HG02870 (cell line): ENCODE measurements around the gene HPN.
"Not testable (repeated sequence)": the region's sequence is repeated elsewhere in the genome, so short reads cannot be mapped to it uniquely, and the experiment has no call there.

Experiments
- ATAC-seq: cut with Tn5 transposase; IDR thresholded peaks from one replicate; pipeline ENCODE4 v1.9.1; 2021; ENCODE audit warnings: mild to moderate bottlenecking, moderate library complexity; ENCODE audit not compliant: unreplicated experiment

Gene HPN

DNA sequence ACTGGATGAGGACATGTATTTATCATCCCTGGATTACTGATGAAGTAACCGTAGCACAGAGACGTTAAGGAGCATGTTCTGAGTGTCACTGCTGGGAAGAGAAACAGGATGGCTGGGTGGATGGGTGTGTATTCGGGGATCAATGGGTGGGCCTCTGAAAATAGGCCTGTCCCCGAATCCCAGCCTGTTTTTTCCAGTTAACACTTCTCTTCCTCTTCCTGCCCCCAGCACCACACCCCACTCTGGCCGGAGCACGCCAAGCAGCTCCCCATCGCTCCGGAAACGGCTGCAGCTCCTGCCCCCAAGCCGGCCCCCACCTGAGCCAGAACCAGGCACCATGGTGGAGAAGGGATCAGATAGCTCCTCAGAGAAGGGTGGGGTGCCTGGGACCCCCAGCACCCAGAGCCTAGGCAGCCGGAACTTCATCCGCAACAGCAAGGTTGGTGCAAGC lies 32.6 kb upstream of the HPN start:
- ATAC-seq: no peak

DNA sequence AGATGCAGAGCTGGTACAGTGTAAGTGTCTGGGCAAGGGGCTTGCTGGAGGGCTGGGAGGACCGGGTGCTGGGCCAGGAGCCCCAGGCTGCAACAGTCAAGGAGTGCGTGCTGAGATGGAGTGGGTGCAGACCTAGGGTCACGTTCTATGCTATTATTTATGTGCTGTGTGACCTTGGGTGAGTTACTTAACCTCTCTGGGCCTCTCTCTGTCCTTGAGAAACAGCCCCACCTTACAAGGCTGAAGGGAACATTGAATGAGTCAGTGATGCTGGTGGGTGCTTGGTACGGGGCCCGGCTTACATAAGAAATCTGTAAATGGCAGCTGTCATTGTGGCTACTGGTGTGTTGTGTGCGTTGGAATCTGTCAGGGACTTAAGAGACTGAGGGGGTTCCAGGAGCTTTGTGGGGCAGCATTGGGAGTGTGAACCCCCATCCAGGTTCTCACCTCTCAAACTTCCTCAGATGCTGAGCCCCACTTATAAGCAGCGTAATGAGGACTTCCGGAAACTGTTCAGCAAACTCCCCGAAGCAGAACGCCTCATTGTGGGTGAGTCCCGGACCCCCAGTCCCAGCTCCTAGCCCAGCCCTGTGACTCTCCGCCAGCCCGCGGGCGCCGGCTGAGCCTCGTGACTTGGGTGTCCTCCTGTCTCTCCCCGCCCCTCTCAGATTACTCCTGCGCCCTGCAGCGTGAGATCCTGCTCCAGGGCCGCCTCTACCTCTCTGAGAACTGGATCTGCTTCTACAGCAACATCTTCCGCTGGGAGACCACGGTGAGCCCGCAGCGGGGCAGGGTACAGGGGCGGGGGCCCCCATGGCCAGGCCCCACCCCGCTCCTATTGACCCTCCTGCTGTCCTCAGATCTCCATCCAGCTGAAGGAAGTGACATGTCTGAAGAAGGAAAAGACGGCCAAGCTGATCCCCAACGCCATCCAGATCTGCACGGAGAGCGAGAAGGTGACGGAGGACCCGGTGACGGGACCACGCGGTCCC lies 31.8 kb upstream of the HPN start:
- no peak for ATAC-seq

DNA sequence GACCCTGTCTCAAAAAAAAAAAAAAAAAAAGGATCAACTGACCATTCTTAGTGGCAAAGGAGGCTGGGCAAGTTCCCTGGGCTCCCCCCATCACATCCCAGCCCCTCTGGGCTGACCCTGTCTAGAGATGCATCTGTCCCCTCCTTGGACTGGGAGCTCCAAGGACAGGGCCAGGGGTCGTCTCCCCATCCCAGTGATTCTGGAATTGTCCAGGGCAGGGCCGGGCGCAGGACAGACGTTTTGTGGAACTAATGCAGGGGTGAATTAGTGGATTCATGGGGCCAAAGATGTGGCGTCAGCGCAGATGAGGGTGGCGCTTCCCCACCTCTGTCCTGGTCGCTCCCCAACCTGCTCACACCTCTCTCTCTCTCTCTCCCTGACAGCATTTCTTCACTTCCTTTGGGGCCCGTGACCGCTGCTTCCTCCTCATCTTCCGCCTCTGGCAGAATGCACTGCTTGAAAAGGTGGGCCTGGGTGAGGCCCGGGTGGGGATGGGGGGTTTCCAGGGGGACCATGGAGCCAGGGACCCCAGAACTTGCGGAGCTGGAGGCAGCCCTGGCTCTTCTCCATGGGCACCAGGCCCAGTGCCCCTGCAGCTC lies 30.3 kb upstream of the HPN start:
- no peak for ATAC-seq

DNA sequence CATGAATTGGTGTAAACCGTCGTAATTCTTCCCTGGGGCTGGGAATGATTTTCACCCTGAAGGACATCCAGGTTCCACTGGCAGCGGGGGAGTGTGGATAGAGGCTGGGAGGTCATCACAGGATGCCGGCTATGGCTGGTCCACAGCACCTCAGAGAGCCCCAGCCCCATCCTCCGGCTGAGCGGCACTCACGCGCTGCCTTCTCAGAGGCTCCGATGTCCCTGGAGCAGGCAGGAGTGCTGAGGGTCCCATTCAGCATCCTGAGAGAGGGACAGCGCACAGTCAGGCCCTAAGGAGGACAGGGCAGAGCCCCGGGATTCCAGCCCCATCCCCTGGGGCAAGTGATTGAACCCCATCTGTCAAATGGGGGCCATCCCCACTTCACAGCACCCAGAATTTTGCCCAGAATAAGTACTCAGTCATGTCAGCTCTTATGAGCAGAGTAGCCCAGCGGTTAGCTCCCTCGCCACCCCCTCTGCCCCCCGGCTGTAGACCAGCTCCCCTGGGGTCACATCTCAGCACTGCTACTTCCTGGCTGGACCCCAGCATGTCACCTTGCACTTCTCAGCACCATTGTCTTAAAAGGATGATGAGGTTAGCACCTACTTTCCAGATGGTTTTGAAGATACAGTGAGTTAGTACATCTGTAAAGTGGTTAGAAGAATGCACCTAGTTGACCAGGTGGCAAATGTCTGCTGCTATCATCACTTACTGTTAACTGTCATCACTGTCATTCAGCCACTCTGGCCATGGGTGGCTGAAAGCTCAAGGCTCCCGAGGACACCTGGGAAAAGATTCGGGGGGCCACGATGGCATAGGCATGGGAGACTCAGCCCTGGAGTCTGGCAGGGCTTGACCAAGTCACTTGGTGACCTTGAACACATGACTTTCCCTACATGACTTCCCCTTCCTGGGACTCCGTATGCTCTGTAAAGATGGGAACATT lies 29.5 kb upstream of the HPN start:
- no peak for ATAC-seq

DNA sequence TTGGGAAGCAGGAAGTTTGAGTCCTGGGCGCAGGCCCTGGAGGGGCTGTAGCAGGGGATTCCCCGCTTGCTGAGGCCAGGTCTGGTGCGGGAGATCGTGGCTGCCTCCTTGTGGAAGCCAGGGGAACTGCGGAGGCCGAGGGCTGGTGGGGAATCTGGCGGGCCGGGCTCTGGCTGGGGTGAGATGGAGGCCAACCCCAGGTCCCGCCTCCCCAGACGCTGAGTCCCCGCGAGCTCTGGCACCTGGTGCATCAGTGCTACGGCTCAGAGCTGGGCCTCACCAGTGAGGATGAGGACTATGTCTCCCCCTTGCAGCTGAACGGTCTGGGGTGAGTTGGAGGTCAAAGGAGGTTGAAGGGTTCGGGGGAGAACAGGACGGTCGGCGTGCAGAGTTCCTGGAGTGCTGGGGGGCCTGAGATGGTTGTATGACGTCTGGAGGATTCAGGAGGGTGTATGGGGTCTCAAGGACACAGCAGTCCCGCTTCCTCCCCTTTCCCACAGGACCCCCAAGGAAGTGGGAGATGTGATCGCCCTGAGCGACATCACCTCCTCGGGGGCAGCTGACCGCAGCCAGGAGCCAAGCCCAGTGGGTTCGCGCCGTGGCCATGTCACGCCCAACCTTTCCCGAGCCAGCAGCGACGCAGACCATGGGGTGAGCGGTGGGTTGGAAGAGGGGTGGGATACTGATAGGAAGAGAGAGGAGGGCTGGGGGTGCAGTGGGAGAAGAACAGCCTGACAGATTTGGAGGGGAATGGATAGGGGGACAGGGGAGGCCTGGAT lies 28.3 kb upstream of the HPN start:
- ATAC-seq: no peak

DNA sequence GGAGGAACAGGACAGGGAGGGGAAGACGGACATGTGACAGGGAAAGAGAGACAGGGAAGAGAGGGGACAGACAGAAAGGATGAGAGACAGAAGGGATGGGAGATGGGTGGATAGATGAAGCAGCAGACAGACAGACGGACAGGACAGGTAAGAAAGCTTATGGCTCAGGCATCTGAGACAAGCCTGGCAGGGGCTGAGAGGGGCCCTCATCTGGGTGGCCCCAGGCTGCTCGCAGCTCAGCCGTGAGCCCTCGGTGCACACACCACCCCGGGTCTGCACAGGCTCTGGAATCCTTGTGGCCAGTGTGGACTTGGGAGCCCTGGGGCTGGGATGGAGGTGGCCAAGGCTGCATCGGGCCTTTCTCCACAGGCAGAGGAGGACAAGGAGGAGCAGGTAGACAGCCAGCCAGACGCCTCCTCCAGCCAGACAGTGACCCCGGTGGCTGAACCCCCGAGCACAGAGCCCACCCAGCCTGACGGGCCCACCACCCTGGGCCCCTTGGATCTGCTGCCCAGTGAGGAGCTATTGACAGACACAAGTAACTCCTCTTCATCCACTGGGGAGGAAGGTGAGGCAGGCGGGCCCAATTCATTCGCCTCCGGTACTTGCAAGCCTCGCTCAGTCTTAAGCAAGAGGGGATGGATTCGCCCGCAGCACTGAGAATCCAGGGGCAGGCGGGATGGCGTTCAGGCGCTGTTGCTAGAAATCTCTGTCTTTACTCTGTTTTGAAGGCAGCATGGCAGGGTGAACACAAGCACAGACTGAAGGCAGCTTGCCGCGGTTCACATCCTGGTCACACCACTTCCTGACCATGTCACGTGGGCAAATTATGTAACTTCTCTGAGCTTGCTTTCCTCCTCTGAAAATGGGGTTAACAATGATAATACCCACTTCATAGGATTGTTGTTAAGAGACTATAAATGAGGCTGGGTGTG lies 27.4 kb upstream of the HPN start:
- ATAC-seq: no peak

DNA sequence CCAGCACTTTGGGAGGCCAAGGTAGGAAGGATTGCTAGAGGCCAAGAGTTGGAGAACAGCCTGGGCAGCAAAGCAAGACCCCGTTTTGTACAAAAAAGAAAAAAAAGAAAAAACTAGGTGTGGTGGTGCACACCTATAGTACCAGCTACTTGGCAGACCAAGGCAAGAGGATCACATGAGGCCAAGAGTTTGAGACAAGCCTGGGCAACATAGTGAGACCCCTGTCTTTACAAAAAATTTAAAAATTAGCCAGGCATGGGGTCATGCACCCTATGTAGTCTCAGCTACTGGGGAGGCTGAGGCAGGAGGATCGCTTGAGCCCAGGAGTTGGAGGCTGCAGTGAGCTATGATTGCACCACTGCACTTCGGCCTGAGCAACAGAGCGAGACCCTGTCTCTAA lies 26.7 kb upstream of the HPN start:
- not testable (repeated sequence) for ATAC-seq

DNA sequence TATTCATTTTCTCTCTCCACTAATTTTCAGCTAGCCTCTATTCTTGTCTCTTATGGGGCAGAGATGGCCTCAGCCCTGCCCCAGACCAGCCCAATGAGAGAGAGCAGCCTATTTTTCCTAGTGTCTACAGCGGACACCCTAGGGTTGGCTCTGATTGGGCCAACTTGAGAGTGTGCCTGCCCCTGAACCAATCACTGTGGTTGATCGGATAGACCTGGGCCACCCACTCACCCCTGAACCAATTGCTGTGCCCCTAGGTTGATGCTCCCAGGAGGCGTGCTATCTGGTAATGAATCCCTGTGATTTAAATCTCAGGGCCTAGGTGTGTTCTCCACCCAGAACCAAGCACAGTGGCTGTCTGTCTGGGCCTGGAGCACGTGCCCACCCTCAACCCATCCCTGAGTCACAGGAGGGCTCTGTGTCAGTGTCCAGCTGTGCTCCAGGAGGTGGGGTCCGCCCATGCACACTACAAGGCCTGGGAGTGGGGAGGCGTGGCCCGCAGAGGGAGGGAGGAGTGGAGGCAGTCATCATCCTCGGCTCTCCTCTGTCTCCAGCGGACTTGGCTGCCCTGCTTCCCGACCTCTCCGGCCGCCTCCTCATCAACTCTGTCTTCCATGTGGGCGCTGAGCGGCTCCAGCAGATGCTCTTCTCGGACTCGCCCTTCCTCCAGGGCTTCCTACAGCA lies 26.1 kb upstream of the HPN start:
- no peak for ATAC-seq

DNA sequence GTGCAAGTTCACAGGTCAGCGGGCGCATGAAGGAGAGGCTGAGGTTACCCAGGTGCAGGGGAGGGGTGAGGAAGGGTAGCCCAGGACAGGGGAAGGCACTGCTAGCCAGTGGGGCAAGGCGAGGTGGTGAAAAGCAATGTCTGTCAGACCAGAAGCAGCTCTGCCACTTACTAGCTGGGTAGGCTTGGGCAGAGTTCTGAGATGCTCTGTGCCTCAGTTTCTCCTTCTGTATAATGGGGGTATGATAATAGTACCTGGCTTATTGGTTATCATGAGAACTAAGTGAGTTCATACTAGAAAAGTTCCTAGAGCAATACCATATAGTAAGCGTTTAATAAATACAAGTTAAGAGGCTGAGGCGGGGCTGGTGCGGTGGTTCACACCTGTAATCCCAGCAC lies 25.6 kb upstream of the HPN start:
- ATAC-seq: no peak

DNA sequence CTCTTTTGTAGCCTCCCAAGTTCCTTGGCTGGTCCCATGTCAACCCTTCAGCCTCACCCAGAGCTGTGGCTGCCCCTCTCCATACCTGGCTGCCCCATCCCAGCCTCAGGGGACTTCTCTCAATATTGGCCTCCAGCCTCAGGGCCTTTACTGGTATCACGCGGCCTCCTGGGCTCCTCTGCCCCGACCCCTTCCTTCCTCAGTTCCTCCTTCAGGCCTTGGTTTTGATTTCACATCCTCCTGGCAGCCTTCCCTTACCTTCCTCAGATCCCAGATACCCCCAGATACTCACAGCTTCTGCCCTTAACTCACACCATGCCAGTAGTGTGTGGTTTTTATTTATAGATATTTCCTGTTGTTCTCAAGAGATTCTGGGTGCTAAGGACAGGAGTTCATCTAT lies 24.0 kb upstream of the HPN start:
- ATAC-seq: no peak

DNA sequence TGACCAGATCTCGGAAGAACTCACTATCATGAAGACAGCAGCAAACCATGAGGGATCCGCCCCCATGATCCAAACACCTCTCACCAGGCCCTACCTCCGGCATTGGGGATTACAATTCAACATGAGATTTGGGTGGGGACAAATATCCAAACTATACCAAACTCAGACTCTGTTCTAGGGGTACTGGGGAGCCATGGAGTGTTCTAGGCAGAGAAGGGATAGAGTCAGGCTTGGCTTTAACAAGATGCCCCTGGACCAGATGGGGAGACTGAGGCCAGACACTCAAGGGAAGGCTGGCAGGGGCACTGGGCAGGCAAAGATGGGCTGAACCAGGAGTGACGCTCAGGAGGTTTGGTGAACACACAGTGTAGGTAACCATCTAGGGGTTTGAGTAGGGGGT lies 23.1 kb upstream of the HPN start:
- no peak for ATAC-seq

DNA sequence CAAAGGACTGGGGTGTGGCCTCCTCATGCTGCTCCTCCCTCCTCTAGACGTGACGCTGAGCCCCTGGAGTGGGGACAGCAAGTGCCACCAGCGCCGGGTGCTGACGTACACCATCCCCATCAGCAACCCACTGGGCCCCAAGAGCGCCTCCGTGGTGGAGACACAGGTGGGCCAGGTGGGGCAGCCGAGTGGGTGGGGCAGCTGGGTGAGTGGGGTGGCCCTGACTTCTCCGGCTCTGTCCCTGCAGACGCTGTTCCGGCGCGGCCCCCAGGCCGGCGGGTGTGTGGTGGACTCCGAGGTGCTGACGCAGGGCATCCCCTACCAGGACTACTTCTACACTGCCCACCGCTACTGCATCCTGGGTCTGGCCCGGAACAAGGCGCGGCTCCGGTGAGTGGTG lies 22.4 kb upstream of the HPN start:
- no peak for ATAC-seq

DNA sequence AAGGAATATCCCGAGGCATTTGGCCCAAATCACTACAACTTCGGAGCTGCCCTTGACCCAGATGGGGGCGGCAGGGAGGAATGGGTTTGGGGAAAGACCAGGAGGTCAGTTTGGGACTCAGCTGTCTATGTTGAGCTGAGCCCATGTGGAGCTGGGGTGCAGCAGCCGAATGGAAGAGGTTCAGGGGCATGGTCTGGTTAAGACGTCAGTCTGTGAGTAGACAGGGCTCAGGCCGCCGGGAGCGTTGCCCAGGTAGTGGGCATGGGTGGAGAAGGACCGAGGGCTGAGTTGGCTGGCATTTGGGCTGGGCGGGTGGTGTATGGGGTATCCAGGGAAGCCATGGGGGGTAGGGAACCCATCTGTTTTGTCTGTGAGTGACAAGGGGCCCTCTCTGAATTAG lies 20.5 kb upstream of the HPN start:
- no peak for ATAC-seq

DNA sequence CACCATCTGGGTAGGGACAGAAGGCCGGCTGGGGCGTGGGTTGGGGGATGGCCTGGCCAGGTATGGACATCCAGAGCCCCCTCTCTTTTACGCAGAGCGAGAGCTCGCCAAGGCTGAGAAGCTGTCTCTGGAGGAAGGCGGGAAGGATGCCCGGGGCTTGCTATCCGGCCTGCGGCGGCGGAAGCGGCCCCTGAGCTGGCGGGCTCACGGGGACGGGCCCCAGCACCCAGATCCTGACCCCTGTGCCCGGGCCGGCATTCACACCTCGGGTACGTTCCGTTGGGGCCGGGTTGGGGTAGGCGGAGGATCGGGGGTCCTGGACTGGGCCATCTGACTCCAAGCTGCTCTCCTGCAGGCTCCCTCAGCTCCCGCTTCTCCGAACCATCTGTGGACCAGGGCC lies 19.9 kb upstream of the HPN start:
- no peak for ATAC-seq

DNA sequence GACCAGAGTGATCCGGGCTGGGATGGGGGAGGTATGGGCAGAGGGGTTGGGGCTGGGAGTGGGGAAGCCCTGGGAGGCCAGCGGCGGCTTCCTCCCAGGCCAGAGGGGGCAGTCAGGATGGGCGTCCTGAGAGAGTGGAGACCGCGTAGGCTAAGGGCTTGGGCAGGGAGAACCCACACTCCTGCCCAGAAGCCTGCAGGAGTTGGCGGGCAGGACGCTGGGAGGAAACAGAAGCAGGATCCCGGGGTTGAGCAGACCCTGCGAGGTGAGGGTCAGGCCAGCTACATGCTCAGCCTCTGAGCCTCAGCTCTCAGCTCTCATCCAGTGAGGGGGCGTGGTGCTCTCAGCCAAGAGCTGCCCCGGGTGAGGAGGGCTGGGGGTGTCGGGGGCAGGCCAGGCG lies 19.1 kb upstream of the HPN start:
- no peak for ATAC-seq

DNA sequence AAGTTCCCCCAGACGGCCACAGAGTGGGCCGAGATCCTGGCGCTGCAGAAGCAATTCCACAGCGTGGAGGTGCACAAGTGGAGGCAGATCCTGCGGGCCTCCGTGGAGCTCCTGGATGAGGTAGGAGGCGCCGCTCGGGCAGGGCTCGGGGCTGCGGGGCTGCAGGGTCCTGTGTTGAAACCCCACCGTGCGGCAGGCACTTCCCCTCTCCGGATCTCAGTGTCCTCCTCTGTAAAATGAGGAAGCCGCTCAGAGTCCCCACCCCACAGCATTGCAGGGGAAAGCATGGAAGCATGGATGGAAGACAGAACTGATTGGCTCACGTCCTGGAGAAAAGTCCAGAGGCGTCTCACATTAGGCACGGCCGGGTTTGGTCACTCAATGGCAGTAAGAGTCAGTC lies 18.1 kb upstream of the HPN start:
- ATAC-seq: no peak

DNA sequence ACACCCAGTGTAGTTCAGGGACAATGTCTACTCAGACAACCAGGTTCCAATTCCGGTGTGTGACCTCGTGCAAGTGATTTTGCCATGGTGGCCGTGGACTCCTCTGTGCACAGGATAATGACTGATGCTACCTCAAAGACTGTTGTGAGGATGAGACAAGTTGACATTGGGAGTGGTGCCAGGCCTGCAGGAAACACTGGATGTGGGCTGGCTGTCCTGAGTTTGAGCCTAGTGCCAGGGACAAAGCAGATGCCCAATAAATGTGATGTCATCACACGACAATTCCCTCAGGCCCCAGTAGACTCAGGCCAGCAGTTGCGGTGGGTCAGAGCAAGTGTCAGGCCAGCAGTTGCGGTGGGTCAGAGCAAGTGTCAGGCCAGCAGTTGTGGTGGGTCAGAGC lies 17.4 kb upstream of the HPN start:
- no peak for ATAC-seq

DNA sequence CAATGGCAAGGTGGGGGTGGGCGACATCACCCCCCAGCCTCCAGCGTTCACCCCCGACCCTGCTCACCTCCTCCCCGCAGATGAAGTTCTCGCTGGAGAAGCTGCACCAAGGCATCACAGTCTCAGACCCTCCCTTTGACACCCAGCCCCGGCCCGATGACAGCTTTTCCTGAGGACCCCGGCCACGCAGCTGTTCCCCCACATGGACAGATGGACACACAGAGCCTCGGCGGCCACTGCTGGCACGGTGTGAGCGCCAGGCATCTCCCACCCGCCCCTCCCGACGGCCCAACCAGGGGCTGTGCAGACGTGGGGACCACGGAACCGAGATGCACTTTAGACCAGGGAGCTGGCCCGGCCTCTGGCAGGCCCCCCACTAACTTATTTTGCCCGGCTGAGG lies 15.6 kb upstream of the HPN start:
- ATAC-seq: no peak

DNA sequence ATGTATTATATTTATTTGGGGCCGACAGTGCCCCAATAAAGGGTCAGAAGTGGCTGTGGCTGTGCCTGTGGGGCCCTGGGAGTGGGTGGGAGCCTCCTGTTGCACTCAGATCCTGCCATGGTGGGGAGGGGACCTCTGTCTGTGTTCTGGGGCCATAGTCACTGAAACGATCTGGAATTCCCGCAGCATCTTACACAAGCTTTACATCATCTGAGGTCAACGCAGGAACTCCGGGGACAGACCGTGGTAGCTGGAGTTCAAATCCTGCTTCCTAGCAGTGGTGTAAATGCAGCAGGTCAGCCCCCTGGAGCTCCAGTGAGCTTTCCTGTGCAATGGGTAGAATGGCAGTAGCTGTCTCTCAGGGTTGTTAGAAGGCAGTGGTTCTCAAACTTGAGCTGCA lies 15.1 kb upstream of the HPN start:
- no peak for ATAC-seq
